Vagina (tissue), 2 donors: ENCODE data around the gene INTS7.

Experiments used
- POLR2A ChIP-seq, 2 donors: fragments of 450-650 bp; IDR thresholded peaks; one replicate each; pipeline ENCODE4 v1.6.1; 2017; ENCODE audit warnings: antibody characterized with exemption in 2 of 2, mild to moderate bottlenecking in 2 of 2, moderate library complexity in 2 of 2
- POLR2AphosphoS5 ChIP-seq, 2 donors: sonication (generic); formaldehyde crosslinking; IDR thresholded peaks; one replicate each; pipeline ENCODE4 v1.9.0; 2017; ENCODE audit warnings: antibody characterized with exemption in 2 of 2, mild to moderate bottlenecking in 2 of 2, low read depth in 1 of 2; ENCODE audit not compliant: insufficient read depth in 1 of 2
- TF ChIP-seq, protein P1 (sequence below), 3 experiments: fragments of 450-650 bp in 2 of 3; fragments of 200-600 bp in 1 of 3; sonication (generic) in 1 of 3; IDR thresholded peaks; one replicate each; pipeline ENCODE4 v1.5.1; 2017 to 2019; ENCODE audit warnings: antibody characterized with exemption in 3 of 3, mild to moderate bottlenecking in 2 of 3, moderate library complexity in 2 of 3

DNA sequence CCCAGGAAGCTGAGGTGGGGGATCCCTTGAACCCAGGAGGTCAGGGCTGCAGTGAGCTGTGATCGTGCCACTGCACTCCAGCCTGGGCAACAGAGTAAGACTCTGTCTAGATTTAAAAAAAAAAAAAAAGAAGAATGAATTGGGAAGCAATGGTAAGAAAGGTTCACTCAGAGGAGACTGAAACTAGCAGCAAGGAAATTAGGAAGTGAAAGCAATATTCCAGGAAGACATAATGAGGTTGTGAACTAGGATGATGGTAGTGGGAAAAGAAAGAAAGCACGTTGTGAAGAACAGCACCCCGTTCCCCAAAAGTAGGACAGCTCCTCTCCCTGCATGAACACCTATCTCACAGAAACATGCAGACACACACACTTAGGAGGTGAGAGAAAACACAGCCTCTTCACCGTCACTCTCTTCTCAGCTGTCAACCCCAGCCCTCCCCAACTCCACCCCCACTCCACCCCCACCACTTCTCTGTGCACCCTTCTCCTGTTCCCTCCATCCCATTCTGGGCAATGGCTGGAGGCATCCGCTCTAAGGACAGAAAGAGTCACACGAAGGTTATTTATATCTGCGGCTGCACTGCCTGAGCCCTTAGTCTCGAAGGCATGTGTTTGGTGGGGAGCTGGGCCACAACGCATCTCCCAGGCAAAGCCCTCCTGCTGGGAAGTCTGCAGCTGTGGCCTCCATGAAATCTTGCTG, 103.0 kb downstream of the INTS7 start:
- TF ChIP-seq, protein P1, sequence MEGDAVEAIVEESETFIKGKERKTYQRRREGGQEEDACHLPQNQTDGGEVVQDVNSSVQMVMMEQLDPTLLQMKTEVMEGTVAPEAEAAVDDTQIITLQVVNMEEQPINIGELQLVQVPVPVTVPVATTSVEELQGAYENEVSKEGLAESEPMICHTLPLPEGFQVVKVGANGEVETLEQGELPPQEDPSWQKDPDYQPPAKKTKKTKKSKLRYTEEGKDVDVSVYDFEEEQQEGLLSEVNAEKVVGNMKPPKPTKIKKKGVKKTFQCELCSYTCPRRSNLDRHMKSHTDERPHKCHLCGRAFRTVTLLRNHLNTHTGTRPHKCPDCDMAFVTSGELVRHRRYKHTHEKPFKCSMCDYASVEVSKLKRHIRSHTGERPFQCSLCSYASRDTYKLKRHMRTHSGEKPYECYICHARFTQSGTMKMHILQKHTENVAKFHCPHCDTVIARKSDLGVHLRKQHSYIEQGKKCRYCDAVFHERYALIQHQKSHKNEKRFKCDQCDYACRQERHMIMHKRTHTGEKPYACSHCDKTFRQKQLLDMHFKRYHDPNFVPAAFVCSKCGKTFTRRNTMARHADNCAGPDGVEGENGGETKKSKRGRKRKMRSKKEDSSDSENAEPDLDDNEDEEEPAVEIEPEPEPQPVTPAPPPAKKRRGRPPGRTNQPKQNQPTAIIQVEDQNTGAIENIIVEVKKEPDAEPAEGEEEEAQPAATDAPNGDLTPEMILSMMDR (IDR thresholded peaks at IDR 0.05): no peak
- TF ChIP-seq POLR2AphosphoS5 (IDR thresholded peaks at IDR 0.05; ENCODE audit: insufficient read depth in 1 of 2, low read depth in 1 of 2) (no peak), POLR2A (IDR thresholded peaks at IDR 0.05) (no peak)
